B cell (primary cell): ENCODE measurements around the gene SLC25A29. TPM values are rescaled to one million over a fixed set of nuclear protein-coding genes. Genes with fewer than 3 reads are reported as not detected.
A peak's percentile ranks its signal among the peaks of the same experiment; 100 is the strongest.

Experiments used
- ATAC-seq: fragments of 200-7000 bp; cut with Tn5 transposase; one replicate; pipeline ENCODE4 v1.10.0; 2021; ENCODE audit warnings: low read depth, mild to moderate bottlenecking, moderate number of reproducible peaks, moderate library complexity
- CTCF ChIA-PET: fragments of 350-600 bp; sonication (Branson Sonifier 250); formaldehyde crosslinking; loops from one replicate; lab custom pipeline; 2021; ENCODE audit warnings: antibody characterized with exemption, inconsistent platforms; lab: Charles Lee
- POLR2A ChIA-PET: fragments of 350-600 bp; sonication (Branson Sonifier 250); formaldehyde crosslinking; loops from one replicate; lab custom pipeline; 2021; ENCODE audit warnings: antibody characterized with exemption; lab: Charles Lee
- DNase-seq: peaks from one replicate; pipeline ENCODE4 v3.0.0; 2013
- H2AFZ ChIP-seq: 2 replicates; pipeline ENCODE4 v1.6.1; 2012; ENCODE audit warnings: mild to moderate bottlenecking, low read depth, low read length; ENCODE audit not compliant: insufficient read depth, poor library complexity, severe bottlenecking
- H3K27ac ChIP-seq, 2 donors: 1 replicate in 1 of 2; 2 replicates in 1 of 2; pipeline ENCODE4 v1.5.1; 2012 to 2013; ENCODE audit warnings: low read length in 2 of 2, mild to moderate bottlenecking in 2 of 2, moderate library complexity in 1 of 2
- H3K27me3 ChIP-seq, 4 experiments: fragments of 200-600 bp in 1 of 4; sonication (generic) in 1 of 4; replicated peaks in 1 of 4; 1 replicate in 2 of 4; 2 replicates in 2 of 4; pipeline versions ENCODE4 v1.6.1 to v1.7.0; 2013 to 2016; ENCODE audit warnings: low read length in 3 of 4, mild to moderate bottlenecking in 2 of 4, mixed read lengths in 1 of 4, moderate library complexity in 1 of 4; ENCODE audit not compliant: insufficient read depth in 4 of 4, control insufficient read depth in 3 of 4; ENCODE audit errors: control extremely low read depth in 1 of 4
- H3K36me3 ChIP-seq, 2 experiments: replicated peaks in 1 of 2; 1 replicate in 1 of 2; 2 replicates in 1 of 2; pipeline versions ENCODE4 v1.6.1 to v1.7.1; 2013; ENCODE audit warnings: low read length in 1 of 2; ENCODE audit not compliant: insufficient read depth in 2 of 2, control insufficient read depth in 1 of 2; ENCODE audit errors: control extremely low read depth in 1 of 2, extremely low read depth in 1 of 2
- H3K4me1 ChIP-seq, 2 donors: fragments of 200-600 bp in 1 of 2; sonication (generic) in 1 of 2; 1 replicate in 1 of 2; 2 replicates in 1 of 2; pipeline versions ENCODE4 v1.5.1 to v1.6.1; 2013 to 2017; ENCODE audit warnings: low read length in 2 of 2; ENCODE audit not compliant: control insufficient read depth in 2 of 2, insufficient read depth in 2 of 2
- H3K4me2 ChIP-seq: replicated peaks from 2 replicates; pipeline ENCODE3; 2012; ENCODE audit warnings: mild to moderate bottlenecking, low read depth, low read length; ENCODE audit not compliant: poor library complexity, severe bottlenecking
- H3K4me3 ChIP-seq, 5 experiments: fragments of 200-600 bp in 1 of 5; sonication (generic) in 1 of 5; 1 replicate in 3 of 5; 2 replicates in 2 of 5; pipeline versions ENCODE4 v1.5.1 to v1.7.0; 2011 to 2016; ENCODE audit warnings: low read length in 4 of 5, mild to moderate bottlenecking in 4 of 5, low read depth in 2 of 5, control low read depth in 1 of 5, moderate library complexity in 1 of 5; ENCODE audit not compliant: insufficient read depth in 1 of 5; ENCODE audit errors: control extremely low read depth in 1 of 5, extremely low read depth in 1 of 5
- H3K79me2 ChIP-seq: fragments of 200-600 bp; sonication (generic); one replicate; pipeline ENCODE4 v1.6.0; 2016; ENCODE audit warnings: low read length; ENCODE audit not compliant: control insufficient read depth, insufficient read depth
- H3K9ac ChIP-seq: fragments of 200-600 bp; sonication (generic); 2 replicates; pipeline ENCODE4 v1.6.1; 2017; ENCODE audit warnings: mild to moderate bottlenecking, low read length, moderate library complexity
- H3K9me3 ChIP-seq, 3 donors: one replicate each; pipeline versions ENCODE4 v1.6.1 to v1.7.1; 2013; ENCODE audit warnings: low read length in 2 of 3; ENCODE audit not compliant: control insufficient read depth in 2 of 3, insufficient read depth in 1 of 3; ENCODE audit errors: control extremely low read depth in 1 of 3
- H4K20me1 ChIP-seq: 2 replicates; pipeline ENCODE4 v1.6.0; 2012; ENCODE audit warnings: mild to moderate bottlenecking, low read length; ENCODE audit not compliant: insufficient read depth, control insufficient read depth, poor library complexity, severe bottlenecking
- H3K27ac Mint-ChIP-seq: one replicate; pipeline ENCODE4 v1.8.0; 2021; ENCODE audit warnings: mixed read lengths
- H3K27me3 Mint-ChIP-seq: one replicate; pipeline ENCODE4 v1.8.0; 2021; ENCODE audit warnings: mixed read lengths
- H3K4me1 Mint-ChIP-seq: one replicate; pipeline ENCODE4 v1.8.0; 2021; ENCODE audit warnings: mixed read lengths
- H3K4me3 Mint-ChIP-seq: one replicate; pipeline ENCODE4 v1.8.0; 2021; ENCODE audit warnings: mixed read lengths
- H3K9me3 Mint-ChIP-seq: one replicate; pipeline ENCODE4 v1.8.0; 2022; ENCODE audit warnings: mixed read lengths; ENCODE audit not compliant: insufficient read depth
- CTCF ChIP-seq: fragments of 200-600 bp; IDR thresholded peaks from one replicate; pipeline ENCODE4 v1.8.0; 2022; ENCODE audit warnings: antibody characterized with exemption, mild to moderate bottlenecking
- EZH2 ChIP-seq: IDR thresholded peaks from 2 replicates; pipeline ENCODE4 v1.6.1; 2012; ENCODE audit warnings: borderline replicate concordance, low read depth, mild to moderate bottlenecking, moderate library complexity, low read length; ENCODE audit not compliant: insufficient read depth, poor library complexity, severe bottlenecking
- WGBS: methylation state at CpG from one replicate; pipeline ENCODE4 v1.1.5; 2013; ENCODE audit warnings: missing lambda C conversion rate; ENCODE audit not compliant: insufficient coverage; 5-methylcytosine and 5-hydroxymethylcytosine counted together
- intact Hi-C: fragments of 100-400 bp; cut with micrococcal nuclease; formaldehyde crosslinking; loops from one replicate; pipeline ENCODE4 v1.10.0; 2022
- polyA plus RNA-seq: library from polyadenylated mRNA; depleted of rRNA; stranded (reverse); fragments of >200 nt; gene quantifications from 2 replicates; pipeline ENCODE4 v1.2.3, GENCODE V29; 2012
- total RNA-seq, 2 donors: library from RNA; stranded (reverse); fragments of 120-200 nt in 1 of 2; gene quantifications; 1 replicate in 1 of 2; 2 replicates in 1 of 2; pipeline versions ENCODE4 v1.2.3 to v1.2.4, GENCODE V29; 2013 to 2022

Gene SLC25A29
- total and polyA plus RNA-seq, 2 donors (not counting 1 experiment from before 2014, with no cell fraction given): 15.1 to 99.9 TPM

- Histone ChIP-seq H4K20me1 (no peaks in the 10 kb centered on the region), H2AFZ (peak overlapping the region; percentile 87), H3K4me2 (peak overlapping the region; percentile 95), H3K9ac (peak overlapping the region; percentile 77), H3K36me3 (no peaks in the 10 kb centered on the region), H3K9me3 (no peaks in the 10 kb centered on the region), H3K27ac (peak overlapping the region in 1 of 2 donors; percentile 30), H3K4me1 (peaks cover 11 to 23% of the 10 kb centered on the region in 2 donors), H3K27me3 (peaks cover 0 to 3% (median 0%) of the 10 kb centered on the region in 4 experiments), H3K4me3 (peak overlapping the region in 4 of 5 experiments; percentile 57 to 81 (median 80)), H3K79me2 (peaks cover 16% of the 10 kb centered on the region)
- Mint-ChIP-seq H3K9me3 (no peaks in the 10 kb centered on the region), H3K4me3 (peak overlapping the region; percentile 94), H3K27ac (peak overlapping the region; percentile 83), H3K4me1 (peaks cover 16% of the 10 kb centered on the region), H3K27me3 (no peaks in the 10 kb centered on the region)
- intact Hi-C loops: loop anchor here (1.0 to 10.0 kb wide), 7 partner anchors 8 to 701 kb away; partner anchors contain the start of genes CCDC85C and WDR25
- ChIA-PET CTCF (interaction anchor here (0.9 to 2.0 kb wide), 8 partner anchors 8 to 76 kb away, joined by 3 to 8 read pairs (median 3); no protein-coding TSS in a partner anchor), POLR2A (interaction anchor here (0.9 to 1.4 kb wide), 2 partner anchors 8 to 11 kb away, joined by 4 to 5 read pairs; no protein-coding TSS in a partner anchor)
- TF ChIP-seq EZH2 (no peak), CTCF (no peak)
- DNase-seq: peak; percentile 51
- ATAC-seq: peak; percentile 12
- WGBS: under 1% methylated on average over 65 of the region's 65 CpGs
These were observed 732 bp downstream of the SLC25A29 start for GRCh38 chr14:100305324-100306100.
